ENCODE data around the gene NR1I3.
A peak's percentile ranks its signal among the peaks of the same experiment; 100 is the strongest.
"Not testable (repeated sequence)": the region's sequence is repeated elsewhere in the genome, so short reads cannot be mapped to it uniquely, and the experiment has no call there.

NR1I3 gene

GRCh38 chr1:161250100-161250499 lies 12.1 kb upstream of the NR1I3 start:
- DNase-seq: not testable (repeated sequence)

- no peak for DNase-seq
Measured at GRCh38 chr1:161244888-161245287, 6.9 kb upstream of the NR1I3 start.

DNA sequence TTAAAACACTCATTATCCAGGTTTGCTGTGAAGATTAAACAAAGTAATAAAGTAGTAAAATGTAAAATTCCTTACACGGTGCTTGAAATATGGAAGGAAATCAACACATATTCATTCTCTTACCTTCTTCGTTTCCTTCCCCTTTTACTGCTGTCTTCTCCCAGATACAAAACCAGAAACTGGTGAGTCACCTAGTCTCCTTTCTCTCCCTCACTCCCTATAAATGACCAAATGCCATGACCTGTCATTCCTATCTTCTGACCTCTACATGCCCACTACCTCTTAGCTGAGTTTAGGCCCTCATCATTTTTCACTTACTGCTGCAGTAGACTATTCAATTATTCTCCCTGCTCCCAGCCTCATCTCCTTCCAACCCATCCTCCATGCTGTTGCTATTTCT lies 4.3 kb upstream of the NR1I3 start:
- DNase-seq: no peak

DNA sequence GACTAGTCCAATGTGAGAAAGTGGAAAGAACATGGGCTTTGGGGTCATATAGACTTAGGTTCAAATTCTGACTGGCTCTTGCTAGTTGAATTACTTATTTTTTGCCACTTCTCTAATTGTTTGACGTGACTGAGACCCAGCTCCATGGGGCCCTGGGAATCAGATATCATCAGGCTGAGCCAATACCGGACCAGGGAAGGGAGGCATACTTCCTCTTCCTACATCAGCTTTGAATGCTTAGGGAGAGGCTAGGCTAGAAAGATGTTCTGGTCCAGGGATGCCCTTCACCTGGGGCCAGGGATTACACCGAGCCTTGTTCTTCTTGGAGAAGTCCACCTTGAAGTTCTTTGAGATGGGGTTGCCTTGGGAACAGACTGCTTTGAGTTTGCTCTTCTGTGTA lies 3.7 kb upstream of the NR1I3 start:
- DNase-seq: no peak

DNA sequence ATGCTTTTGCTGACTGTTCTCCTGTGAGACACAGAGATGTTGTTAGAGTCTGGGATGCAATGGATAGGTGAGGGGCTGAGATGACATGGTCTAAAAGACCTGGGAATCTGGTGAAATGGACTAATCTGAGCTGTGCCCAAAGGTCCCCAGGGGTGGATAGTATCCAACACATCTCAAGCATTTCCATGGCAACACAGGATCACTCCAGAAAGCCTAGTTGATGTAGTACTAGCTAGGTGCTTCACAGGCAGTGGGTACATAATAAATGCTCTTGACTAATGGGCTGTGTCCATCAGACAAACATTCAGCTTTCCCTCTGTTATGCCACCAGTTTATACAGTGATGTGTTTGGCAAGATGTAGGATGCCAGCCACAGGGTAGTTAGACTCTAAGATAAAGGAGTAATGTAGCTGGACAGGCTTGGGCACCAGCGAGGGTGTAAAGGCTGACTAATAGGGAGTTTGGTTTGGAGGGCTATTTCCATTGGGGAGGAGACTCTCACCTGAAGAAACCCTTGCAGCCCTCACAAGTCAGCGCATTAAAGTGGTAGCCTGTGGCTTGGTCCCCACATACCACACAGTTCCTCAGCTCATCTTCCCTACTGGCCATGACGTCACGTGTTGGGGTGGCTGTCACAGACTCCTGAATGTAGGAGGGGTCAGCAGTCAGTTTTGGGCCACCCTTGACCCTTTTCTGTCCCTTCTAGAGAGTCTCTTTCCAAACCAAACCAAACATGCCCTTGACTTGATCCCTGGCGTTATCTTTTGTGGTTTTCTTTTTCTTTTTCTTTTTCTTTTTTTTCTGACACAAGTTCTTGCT lies 1.8 kb downstream of the NR1I3 start:
- no peak for DNase-seq

GRCh38 chr1:161233102-161233501 lies 4.9 kb downstream of the NR1I3 start:
- DNase-seq: no peak

DNA sequence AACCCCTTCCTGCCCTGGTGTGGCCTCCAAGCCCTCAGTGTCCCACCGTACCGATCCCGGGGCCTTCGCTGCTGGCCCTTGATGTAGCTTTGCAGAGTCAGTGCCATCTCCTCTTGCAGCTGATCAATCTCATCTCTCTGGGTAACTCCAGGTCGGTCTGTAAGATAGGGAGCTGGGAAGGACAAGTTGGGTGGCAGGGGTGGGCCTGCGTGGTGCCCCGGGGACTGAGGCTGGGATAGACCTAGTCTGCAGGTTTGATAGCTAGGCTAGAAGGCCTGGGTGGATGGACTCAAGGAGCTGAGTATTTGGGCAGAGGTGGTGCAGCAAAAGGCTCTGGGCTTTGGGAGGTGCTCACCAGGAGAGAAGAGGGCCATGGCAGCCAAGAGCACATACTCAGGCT lies 7.2 kb downstream of the NR1I3 start:
- no peak for DNase-seq

- DNase-seq: no peak
Measured at GRCh38 chr1:161229896-161230295, 8.1 kb downstream of the NR1I3 start.

GRCh38 chr1:161228032-161228431 lies 10.0 kb downstream of the NR1I3 start:
- DNase-seq: no peak

GRCh38 chr1:161227196-161227871 lies 10.7 kb downstream of the NR1I3 start:
- peak; percentile 87 for DNase-seq

- DNase-seq: no peak
Measured at GRCh38 chr1:161226759-161227158, 11.2 kb downstream of the NR1I3 start.

DNA sequence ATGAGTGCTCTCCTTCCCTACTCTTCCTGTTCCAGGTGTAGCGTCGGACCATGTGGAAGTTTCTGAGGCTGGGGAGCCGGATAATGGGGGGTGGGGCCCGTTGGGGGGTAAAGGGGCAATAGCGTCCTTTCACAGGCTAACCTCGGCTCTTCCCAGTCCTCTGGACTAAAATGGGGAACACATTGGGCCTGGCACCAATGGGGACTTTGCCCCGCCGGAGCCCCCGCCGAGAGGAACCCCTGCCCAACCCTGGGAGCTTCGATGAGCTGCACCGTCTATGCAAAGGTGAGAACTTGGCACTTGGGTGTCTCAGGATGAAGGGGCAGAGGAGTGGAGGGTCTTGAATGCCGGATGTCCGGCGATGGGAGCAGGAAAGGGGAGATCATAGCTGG lies 11.7 kb downstream of the NR1I3 start:
- DNase-seq: no peak

DNA sequence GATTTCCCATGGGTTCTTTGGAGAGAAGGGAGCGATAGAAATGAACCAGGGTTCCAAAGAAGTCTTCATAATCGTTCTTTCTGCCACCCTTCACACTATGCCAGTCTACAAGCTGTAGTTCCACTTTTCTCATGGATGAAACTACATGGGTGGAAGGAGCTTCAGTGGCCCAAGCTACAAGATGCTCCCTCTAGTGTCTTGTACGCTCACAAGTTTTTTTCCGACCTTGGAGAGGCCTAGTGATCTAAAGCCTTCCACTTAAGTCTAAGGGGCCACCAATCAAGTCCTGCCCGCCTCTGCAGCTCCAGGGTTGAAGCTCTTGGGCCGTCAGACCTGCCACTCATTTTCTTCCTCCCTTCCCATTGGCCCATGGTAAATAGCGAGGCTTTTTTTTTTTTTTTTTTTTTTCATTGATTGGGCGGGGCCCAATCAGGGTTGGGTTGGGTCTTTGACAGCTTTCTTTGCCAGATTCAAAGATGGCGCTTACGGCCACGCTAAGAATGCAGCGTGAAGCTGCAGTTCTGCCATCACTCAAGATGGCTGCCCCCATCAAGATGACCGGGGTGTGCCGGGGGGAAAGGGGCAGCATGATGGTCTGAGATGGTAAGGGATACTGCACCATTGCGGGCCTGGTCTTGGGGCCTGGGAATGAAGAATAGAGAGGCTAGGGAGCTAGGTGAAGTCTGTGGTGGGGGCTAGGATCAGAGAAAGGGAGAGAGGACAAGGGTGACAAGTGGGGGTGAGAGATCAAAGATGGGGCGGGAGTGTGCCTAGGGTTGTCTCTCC lies 12.3 kb downstream of the NR1I3 start, which contains the start of gene TOMM40L:
TOMM40L (plus strand) TSS at position 527 of the 786 bp plus-strand sequence. CDS start 430 bp downstream, outside the sequence.
- DNase-seq: peak; percentile 95

- no peak for DNase-seq
Measured at GRCh38 chr1:161225178-161225533, 12.8 kb downstream of the NR1I3 start.

GRCh38 chr1:161224695-161225087 lies 13.3 kb downstream of the NR1I3 start:
- not testable (repeated sequence) for DNase-seq

GRCh38 chr1:161223805-161224694 lies 14.0 kb downstream of the NR1I3 start:
- DNase-seq: no peak

- no peak for DNase-seq
Measured at GRCh38 chr1:161222175-161223019, 15.6 kb downstream of the NR1I3 start.

- DNase-seq: no peak
Measured at GRCh38 chr1:161220002-161220401, 18.0 kb downstream of the NR1I3 start.

- DNase-seq: no peak
Measured at GRCh38 chr1:161219078-161219892, 18.7 kb downstream of the NR1I3 start.

GRCh38 chr1:161218301-161219077 lies 19.5 kb downstream of the NR1I3 start:
- DNase-seq: no peak

All from COR-L47 (cell line).